ENCODE data around the gene SYTL5.

- TF ChIP-seq CTCF (IDR thresholded peaks at IDR 0.05): no peak
- no peak for TF ChIP-seq POLR2A (IDR thresholded peaks at IDR 0.05)
Observed at GRCh38 chrX:38061335-38061734, 55.0 kb downstream of the SYTL5 start.
